ENCODE data around the gene OR6B2.

OR6B2 gene

DNA sequence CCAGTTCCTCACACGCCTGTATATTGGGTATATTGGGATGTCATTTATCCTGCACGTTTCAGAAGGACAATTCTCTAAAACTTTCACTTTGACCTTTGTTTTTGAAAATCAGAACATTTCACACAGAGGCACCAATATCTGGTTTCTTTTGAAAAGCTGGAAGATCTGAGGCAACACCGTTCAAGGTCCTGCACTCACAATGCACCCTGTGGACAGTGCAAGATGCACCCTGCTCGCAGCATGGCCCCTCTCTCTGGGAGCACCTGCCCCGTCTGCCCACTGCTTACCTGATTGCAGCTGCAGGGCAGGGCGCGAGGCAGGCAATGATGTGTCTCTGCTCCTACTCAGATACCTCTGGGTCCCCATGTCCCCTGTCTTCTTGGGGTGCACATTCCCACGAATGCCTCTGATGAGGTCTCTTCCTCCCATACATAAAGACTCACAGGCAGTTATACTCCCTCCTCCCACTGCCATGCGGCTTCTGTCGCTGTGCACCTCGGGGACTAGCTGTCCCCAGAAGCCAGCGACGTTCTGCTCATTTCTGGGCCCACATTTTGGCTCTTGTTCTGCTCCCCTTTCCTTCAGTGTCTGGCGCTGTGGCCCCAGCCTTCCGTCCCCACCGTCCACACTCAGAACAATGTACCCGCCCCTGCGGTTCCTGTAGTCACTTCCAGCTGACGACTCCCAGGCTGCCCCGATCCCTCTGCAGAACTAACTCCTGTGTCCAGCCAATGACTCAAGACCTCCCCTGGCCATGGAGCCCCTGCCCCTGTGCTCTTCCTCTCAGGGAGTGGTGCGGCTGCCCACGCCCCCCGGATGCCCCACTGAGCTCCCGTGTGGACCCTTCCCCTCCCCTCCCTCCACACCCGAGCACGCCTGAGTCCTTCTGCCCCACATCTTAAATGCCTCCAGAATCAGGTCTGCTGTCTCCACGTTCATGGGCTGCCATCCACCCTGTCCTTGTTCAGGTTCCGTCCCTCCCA, 23.2 kb upstream of the OR6B2 start, which contains the start of gene OR6B3:
Gene OR6B3 (minus strand): TSS at position 349 of the 983 bp plus-strand sequence.
- Histone ChIP-seq H3K18ac (ENCODE audit: low read length) (no peak within 1 kb of the TSS), H3K79me1 (ENCODE audit: low read length) (no peaks in the 10 kb centered on the region), H3K4me3 (ENCODE audit: low read depth, low read length) (peak within 1 kb of the TSS; percentile 37), H2AK5ac (ENCODE audit: low read length) (no peak within 1 kb of the TSS), H2BK12ac (ENCODE audit: low read length) (no peak within 1 kb of the TSS), H3K4me2 (ENCODE audit: low read length) (no peak within 1 kb of the TSS), H2BK120ac (ENCODE audit: insufficient read depth, low read length, poor library complexity) (no peak within 1 kb of the TSS), H3K23ac (ENCODE audit: low read length) (no peak within 1 kb of the TSS), H3K27ac (ENCODE audit: low read depth, low read length) (no peak within 1 kb of the TSS), H3K9me3 (ENCODE audit: insufficient read depth, low read depth, low read length) (no peaks in the 10 kb centered on the region), H4K91ac (ENCODE audit: low read depth, low read length) (no peak within 1 kb of the TSS), H3K4me1 (ENCODE audit: control insufficient read depth in 1 of 2, insufficient read depth in 2 of 2, low read length in 2 of 2) (no peaks in the 10 kb centered on the region), H3K14ac (ENCODE audit: low read length) (no peak within 1 kb of the TSS), H3K36me3 (ENCODE audit: control insufficient read depth in 1 of 2, insufficient read depth in 2 of 2, low read length in 2 of 2) (no peaks in the 10 kb centered on the region), H2BK5ac (ENCODE audit: low read depth, low read length, poor library complexity) (no peak within 1 kb of the TSS), H4K12ac (ENCODE audit: low read depth, low read length) (no peak within 1 kb of the TSS), H2AFZ (ENCODE audit: insufficient read depth, low read length, poor library complexity) (no peak within 1 kb of the TSS), H3K27me3 (ENCODE audit: insufficient read depth, low read length) (no peaks in the 10 kb centered on the region), H4K8ac (ENCODE audit: low read depth, low read length) (no peak within 1 kb of the TSS), H3K79me2 (ENCODE audit: control insufficient read depth, insufficient read depth, low read length, poor library complexity) (no peaks in the 10 kb centered on the region), H3K4ac (ENCODE audit: low read depth, low read length) (no peak within 1 kb of the TSS), H3K9ac (ENCODE audit: low read length) (no peak within 1 kb of the TSS)
- no CpG with 5 or more reads among the region's 28 CpGs for WGBS (ENCODE audit: extremely low coverage, insufficient coverage, insufficient read length)
- no peak for DNase-seq

DNA sequence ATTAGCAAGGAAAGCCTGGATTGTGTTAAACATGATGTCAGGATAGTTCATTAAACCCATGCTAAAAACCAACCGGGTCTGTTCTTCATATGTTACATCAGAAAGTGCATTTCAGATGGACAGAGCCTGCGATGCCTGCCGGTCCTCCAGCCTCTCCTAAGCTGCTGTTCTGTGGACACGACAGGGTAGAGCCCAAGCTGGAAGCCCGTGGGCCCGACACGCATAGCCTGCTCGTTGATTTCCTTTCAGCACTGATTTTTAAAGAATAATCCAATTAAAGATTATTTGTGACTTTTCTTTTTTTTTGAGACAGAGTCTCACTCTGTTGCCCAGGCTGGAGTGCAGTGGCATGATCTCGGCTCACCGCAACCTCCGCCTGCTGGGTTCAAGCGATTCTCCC, 22.3 kb upstream of the OR6B2 start:
- H3K18ac ChIP-seq (ENCODE audit: low read length) = no peak overlapping the region
- H3K14ac ChIP-seq (ENCODE audit: low read length) = no peak overlapping the region
- H4K8ac ChIP-seq (ENCODE audit: low read depth, low read length) = no peak overlapping the region
- H3K9me3 ChIP-seq (ENCODE audit: insufficient read depth, low read depth, low read length) = no peaks in the 10 kb centered on the region
- H3K36me3 ChIP-seq (ENCODE audit: control insufficient read depth in 1 of 2, insufficient read depth in 2 of 2, low read length in 2 of 2) = no peaks in the 10 kb centered on the region
- H3K4ac ChIP-seq (ENCODE audit: low read depth, low read length) = no peak overlapping the region
- no peaks in the 10 kb centered on the region for H3K27me3 ChIP-seq (ENCODE audit: insufficient read depth, low read length)
- no peaks in the 10 kb centered on the region for H3K79me1 ChIP-seq (ENCODE audit: low read length)
- no peak overlapping the region for H3K4me3 ChIP-seq (ENCODE audit: low read depth, low read length)
- H2BK5ac ChIP-seq (ENCODE audit: low read depth, low read length, poor library complexity) = no peak overlapping the region
- H3K4me1 ChIP-seq (ENCODE audit: control insufficient read depth in 1 of 2, insufficient read depth in 2 of 2, low read length in 2 of 2) = no peaks in the 10 kb centered on the region
- H4K12ac ChIP-seq (ENCODE audit: low read depth, low read length) = no peak overlapping the region
- H2AFZ ChIP-seq (ENCODE audit: insufficient read depth, low read length, poor library complexity) = no peak overlapping the region
- H3K27ac ChIP-seq (ENCODE audit: low read depth, low read length) = no peak overlapping the region
- no peak for DNase-seq
- H2BK120ac ChIP-seq (ENCODE audit: insufficient read depth, low read length, poor library complexity) = no peak overlapping the region
- H4K91ac ChIP-seq (ENCODE audit: low read depth, low read length) = no peak overlapping the region
- no peak overlapping the region for H3K4me2 ChIP-seq (ENCODE audit: low read length)
- H3K23ac ChIP-seq (ENCODE audit: low read length) = no peak overlapping the region
- no peaks in the 10 kb centered on the region for H3K79me2 ChIP-seq (ENCODE audit: control insufficient read depth, insufficient read depth, low read length, poor library complexity)
- no peak overlapping the region for H3K9ac ChIP-seq (ENCODE audit: low read length)
- WGBS (ENCODE audit: extremely low coverage, insufficient coverage, insufficient read length) = no CpG with 5 or more reads among the region's 12 CpGs
- no peak overlapping the region for H2BK12ac ChIP-seq (ENCODE audit: low read length)
- no peak overlapping the region for H2AK5ac ChIP-seq (ENCODE audit: low read length)

DNA sequence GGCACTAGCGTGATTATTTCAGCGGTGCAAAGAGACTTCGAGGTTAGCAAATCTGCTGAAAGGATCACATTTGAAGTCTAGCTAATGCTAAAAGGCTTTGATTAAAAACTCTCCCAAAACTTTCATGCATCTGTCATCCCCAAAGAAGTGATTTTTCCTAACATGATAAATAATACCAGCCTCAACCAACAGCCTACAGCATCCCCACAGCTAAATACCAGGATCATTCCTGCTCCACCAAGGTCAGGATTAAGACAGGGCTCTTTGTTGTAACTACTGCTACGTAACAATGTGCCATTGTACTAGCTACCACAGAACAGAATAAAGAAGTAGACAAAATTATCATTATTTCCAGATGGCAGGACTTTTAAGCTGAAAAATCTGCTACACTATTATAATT, 21.5 kb upstream of the OR6B2 start:
- no peak overlapping the region for H3K14ac ChIP-seq (ENCODE audit: low read length)
- DNase-seq = no peak
- no peak overlapping the region for H4K8ac ChIP-seq (ENCODE audit: low read depth, low read length)
- no peak overlapping the region for H2BK120ac ChIP-seq (ENCODE audit: insufficient read depth, low read length, poor library complexity)
- H3K18ac ChIP-seq (ENCODE audit: low read length) = no peak overlapping the region
- no peak overlapping the region for H3K4me3 ChIP-seq (ENCODE audit: low read depth, low read length)
- no peak overlapping the region for H2BK5ac ChIP-seq (ENCODE audit: low read depth, low read length, poor library complexity)
- no peak overlapping the region for H4K12ac ChIP-seq (ENCODE audit: low read depth, low read length)
- no peak overlapping the region for H3K4ac ChIP-seq (ENCODE audit: low read depth, low read length)
- no peaks in the 10 kb centered on the region for H3K4me1 ChIP-seq (ENCODE audit: control insufficient read depth in 1 of 2, insufficient read depth in 2 of 2, low read length in 2 of 2)
- H3K36me3 ChIP-seq (ENCODE audit: control insufficient read depth in 1 of 2, insufficient read depth in 2 of 2, low read length in 2 of 2) = no peaks in the 10 kb centered on the region
- no peak overlapping the region for H3K23ac ChIP-seq (ENCODE audit: low read length)
- H3K27me3 ChIP-seq (ENCODE audit: insufficient read depth, low read length) = no peaks in the 10 kb centered on the region
- no peak overlapping the region for H2BK12ac ChIP-seq (ENCODE audit: low read length)
- no peak overlapping the region for H3K27ac ChIP-seq (ENCODE audit: low read depth, low read length)
- H3K79me2 ChIP-seq (ENCODE audit: control insufficient read depth, insufficient read depth, low read length, poor library complexity) = no peaks in the 10 kb centered on the region
- no peaks in the 10 kb centered on the region for H3K9me3 ChIP-seq (ENCODE audit: insufficient read depth, low read depth, low read length)
- H2AFZ ChIP-seq (ENCODE audit: insufficient read depth, low read length, poor library complexity) = no peak overlapping the region
- no peak overlapping the region for H2AK5ac ChIP-seq (ENCODE audit: low read length)
- no peak overlapping the region for H3K4me2 ChIP-seq (ENCODE audit: low read length)
- no peak overlapping the region for H3K9ac ChIP-seq (ENCODE audit: low read length)
- no peak overlapping the region for H4K91ac ChIP-seq (ENCODE audit: low read depth, low read length)
- WGBS (ENCODE audit: extremely low coverage, insufficient coverage, insufficient read length) = no CpG with 5 or more reads among the region's 4 CpGs
- H3K79me1 ChIP-seq (ENCODE audit: low read length) = no peaks in the 10 kb centered on the region

DNA sequence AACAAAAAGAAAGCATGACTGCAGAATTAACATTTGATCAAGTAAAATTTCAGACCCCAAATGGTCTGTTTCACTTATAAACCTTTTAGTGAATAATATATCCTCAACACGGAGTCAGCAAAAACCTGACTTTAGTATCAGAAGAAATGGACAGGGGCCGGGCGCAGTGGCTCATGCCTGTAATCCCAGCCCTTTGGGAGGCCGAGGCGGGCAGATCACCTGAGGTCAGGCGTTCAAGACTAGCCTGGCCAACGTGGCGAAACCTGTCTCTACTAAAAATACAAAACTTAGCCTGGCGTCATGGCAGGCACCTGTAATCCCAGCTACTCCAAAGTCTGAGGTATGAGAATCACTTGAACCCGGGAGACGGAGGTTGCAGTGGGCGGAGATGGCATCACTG, 20.0 kb upstream of the OR6B2 start:
- H2AFZ ChIP-seq (ENCODE audit: insufficient read depth, low read length, poor library complexity) = no peak overlapping the region
- H2BK12ac ChIP-seq (ENCODE audit: low read length) = no peak overlapping the region
- DNase-seq = no peak
- no peak overlapping the region for H3K4ac ChIP-seq (ENCODE audit: low read depth, low read length)
- H3K27ac ChIP-seq (ENCODE audit: low read depth, low read length) = no peak overlapping the region
- no peak overlapping the region for H2BK5ac ChIP-seq (ENCODE audit: low read depth, low read length, poor library complexity)
- no peak overlapping the region for H3K14ac ChIP-seq (ENCODE audit: low read length)
- H4K12ac ChIP-seq (ENCODE audit: low read depth, low read length) = no peak overlapping the region
- no peak overlapping the region for H3K4me2 ChIP-seq (ENCODE audit: low read length)
- no peak overlapping the region for H2BK120ac ChIP-seq (ENCODE audit: insufficient read depth, low read length, poor library complexity)
- H2AK5ac ChIP-seq (ENCODE audit: low read length) = no peak overlapping the region
- no peaks in the 10 kb centered on the region for H3K9me3 ChIP-seq (ENCODE audit: insufficient read depth, low read depth, low read length)
- no peaks in the 10 kb centered on the region for H3K36me3 ChIP-seq (ENCODE audit: control insufficient read depth in 1 of 2, insufficient read depth in 2 of 2, low read length in 2 of 2)
- no peak overlapping the region for H4K91ac ChIP-seq (ENCODE audit: low read depth, low read length)
- no peaks in the 10 kb centered on the region for H3K4me1 ChIP-seq (ENCODE audit: control insufficient read depth in 1 of 2, insufficient read depth in 2 of 2, low read length in 2 of 2)
- H4K8ac ChIP-seq (ENCODE audit: low read depth, low read length) = no peak overlapping the region
- no peak overlapping the region for H3K4me3 ChIP-seq (ENCODE audit: low read depth, low read length)
- WGBS (ENCODE audit: extremely low coverage, insufficient coverage, insufficient read length) = no CpG with 5 or more reads among the region's 12 CpGs
- H3K79me2 ChIP-seq (ENCODE audit: control insufficient read depth, insufficient read depth, low read length, poor library complexity) = no peaks in the 10 kb centered on the region
- no peaks in the 10 kb centered on the region for H3K27me3 ChIP-seq (ENCODE audit: insufficient read depth, low read length)
- H3K18ac ChIP-seq (ENCODE audit: low read length) = no peak overlapping the region
- no peak overlapping the region for H3K23ac ChIP-seq (ENCODE audit: low read length)
- no peaks in the 10 kb centered on the region for H3K79me1 ChIP-seq (ENCODE audit: low read length)
- H3K9ac ChIP-seq (ENCODE audit: low read length) = no peak overlapping the region

Data from trophoblast cell (in vitro differentiated cells and primary cell).